ENCODE data around the gene NUDT17.
"Not testable (repeated sequence)": the region's sequence is repeated elsewhere in the genome, so short reads cannot be mapped to it uniquely, and the experiment has no call there.

The NUDT17 gene

GRCh38 chr1:145845514-145846161 is at the start of gene NUDT17:
Gene NUDT17 (plus strand): TSS chr1:145845630. CDS start chr1:145845641, 11 bp downstream.
- FAIRE-seq: no peak

GRCh38 chr1:145796753-145797152 is 48.7 kb upstream of the NUDT17 start:
- FAIRE-seq: no peak

GRCh38 chr1:145799806-145800205 is 45.6 kb upstream of the NUDT17 start:
- no peak for FAIRE-seq

GRCh38 chr1:145804235-145805045 is 41.0 kb upstream of the NUDT17 start:
- no peak for FAIRE-seq

GRCh38 chr1:145805057-145805456 is 40.4 kb upstream of the NUDT17 start:
- FAIRE-seq: no peak

- FAIRE-seq: no peak
Observed at GRCh38 chr1:145806408-145806807, 39.0 kb upstream of the NUDT17 start.

GRCh38 chr1:145806844-145807243 is 38.6 kb upstream of the NUDT17 start:
- FAIRE-seq: no peak

- FAIRE-seq: not testable (repeated sequence)
Observed at GRCh38 chr1:145812977-145813810, 32.2 kb upstream of the NUDT17 start.

GRCh38 chr1:145818095-145818494 is 27.3 kb upstream of the NUDT17 start:
- FAIRE-seq: not testable (repeated sequence)

GRCh38 chr1:145822779-145823331 is 22.6 kb upstream of the NUDT17 start:
- not testable (repeated sequence) for FAIRE-seq

GRCh38 chr1:145823565-145824498 is 21.6 kb upstream of the NUDT17 start, which contains the start of the genes POLR3C and RNF115:
Gene POLR3C (plus strand): TSS chr1:145824200. CDS start chr1:145825777, 1,577 bp downstream.
Gene RNF115 (minus strand): TSS chr1:145824095. CDS start chr1:145823873, 222 bp downstream.
- no peak for FAIRE-seq

GRCh38 chr1:145824499-145824842 is 21.0 kb upstream of the NUDT17 start:
- FAIRE-seq: no peak

GRCh38 chr1:145826030-145826429 is 19.4 kb upstream of the NUDT17 start:
- FAIRE-seq: no peak

- no peak for FAIRE-seq
Observed at GRCh38 chr1:145827966-145828365, 17.5 kb upstream of the NUDT17 start.

- no peak for FAIRE-seq
Observed at GRCh38 chr1:145828367-145829026, 16.9 kb upstream of the NUDT17 start.

GRCh38 chr1:145830810-145831209 is 14.6 kb upstream of the NUDT17 start:
- not testable (repeated sequence) for FAIRE-seq

- no peak for FAIRE-seq
Observed at GRCh38 chr1:145837656-145838055, 7.8 kb upstream of the NUDT17 start.

- FAIRE-seq: no peak
Observed at GRCh38 chr1:145843031-145843430, 2.4 kb upstream of the NUDT17 start.

- FAIRE-seq: no peak
Observed at GRCh38 chr1:145845144-145845513, 301 bp upstream of the NUDT17 start.

GRCh38 chr1:145846201-145846612 is 777 bp downstream of the NUDT17 start:
- no peak for FAIRE-seq

- no peak for FAIRE-seq
Observed at GRCh38 chr1:145847827-145848226, 2.4 kb downstream of the NUDT17 start.

Data from colon (tissue), 2 donors.